ENCODE measurements around the gene IGFBP6.

The IGFBP6 gene

GRCh38 chr12:53097564-53098353 is at the start of gene IGFBP6:
TSS of gene IGFBP6 (plus strand) at chr12:53097667. CDS start at chr12:53097718, 51 bp downstream.
- no peak for DNase-seq (ENCODE audit: low read depth in 2 of 2)

- DNase-seq (ENCODE audit: low read depth in 2 of 2), result no peak
Measured at GRCh38 chr12:53048033-53048779, 49.3 kb upstream of the IGFBP6 start.

GRCh38 chr12:53048780-53049401 is 48.6 kb upstream of the IGFBP6 start:
- peak in 1 of 2 experiments; percentile 29 for DNase-seq (ENCODE audit: low read depth in 2 of 2)

GRCh38 chr12:53049571-53050318 is 47.7 kb upstream of the IGFBP6 start, which contains the start of gene TNS2:
TSS of gene TNS2 (plus strand) at chr12:53050065. CDS start at chr12:53050186, 121 bp downstream.
- DNase-seq (ENCODE audit: low read depth in 2 of 2), result no peak

GRCh38 chr12:53050426-53051057 is 46.9 kb upstream of the IGFBP6 start:
- DNase-seq (ENCODE audit: low read depth in 2 of 2), result no peak

GRCh38 chr12:53051058-53051880 is 46.2 kb upstream of the IGFBP6 start:
- no peak for DNase-seq (ENCODE audit: low read depth in 2 of 2)

GRCh38 chr12:53051881-53052412 is 45.5 kb upstream of the IGFBP6 start:
- no peak for DNase-seq (ENCODE audit: low read depth in 2 of 2)

GRCh38 chr12:53052419-53053217 is 44.8 kb upstream of the IGFBP6 start:
- DNase-seq (ENCODE audit: low read depth in 2 of 2), result peak; percentile 43 to 46

GRCh38 chr12:53053218-53054111 is 44.0 kb upstream of the IGFBP6 start:
- no peak for DNase-seq (ENCODE audit: low read depth in 2 of 2)

- DNase-seq (ENCODE audit: low read depth in 2 of 2), result peak; percentile 78 to 79
Measured at GRCh38 chr12:53054112-53054878, 43.2 kb upstream of the IGFBP6 start.

GRCh38 chr12:53055471-53056266 is 41.8 kb upstream of the IGFBP6 start:
- no peak for DNase-seq (ENCODE audit: low read depth in 2 of 2)

- no peak for DNase-seq (ENCODE audit: low read depth in 2 of 2)
Measured at GRCh38 chr12:53056296-53056695, 41.2 kb upstream of the IGFBP6 start.

GRCh38 chr12:53056901-53057300 is 40.6 kb upstream of the IGFBP6 start:
- DNase-seq (ENCODE audit: low read depth in 2 of 2), result no peak

- DNase-seq (ENCODE audit: low read depth in 2 of 2), result no peak
Measured at GRCh38 chr12:53057816-53058500, 39.5 kb upstream of the IGFBP6 start.

GRCh38 chr12:53058674-53059433 is 38.6 kb upstream of the IGFBP6 start:
- DNase-seq (ENCODE audit: low read depth in 2 of 2), result no peak
